ENCODE measurements around the gene NFKB1. TPM values are rescaled to one million over a fixed set of nuclear protein-coding genes. Genes with fewer than 3 reads are reported as not detected.
"Not testable (repeated sequence)": the region's sequence is repeated elsewhere in the genome, so short reads cannot be mapped to it uniquely, and the experiment has no call there.

The NFKB1 gene
- total and polyA plus RNA-seq, 10 of the 15 experiments (the other 5 are each of a cell fraction or from before 2014, with no cell fraction given), result 8.7 to 110 (median 57.3) TPM

- TF ChIP-seq USF1 (IDR thresholded peaks at IDR 0.05; ENCODE audit: borderline replicate concordance, extremely low read length, insufficient read depth, low read depth, low read length) (no peak), IKZF2 (IDR thresholded peaks at IDR 0.05) (no peak), SMARCA5 (IDR thresholded peaks at IDR 0.05) (no peak), HSF1 (IDR thresholded peaks at IDR 0.05; ENCODE audit: low read depth, low read length) (no peak)
These were observed 18.0 kb upstream of the NFKB1 start (continued) for GRCh38 chr4:102483120-102483519.

- ATAC-seq; H3K27me3 ChIP-seq (replicated peaks in 1 of 2; ENCODE audit: control insufficient read depth in 2 of 2, insufficient read depth in 2 of 2, low read length in 1 of 2); H3K4me3 ChIP-seq; H3K4me2 ChIP-seq (ENCODE audit: control insufficient read depth, insufficient read depth); RAD21 ChIA-PET (ENCODE audit: unreplicated experiment); H3K27ac ChIP-seq (ENCODE audit: control insufficient read depth, insufficient read depth); H3K4me1 ChIP-seq (ENCODE audit: control insufficient read depth, insufficient read depth, low read length); in situ Hi-C loops (cut with MboI); H3K9me3 ChIP-seq (replicated peaks; ENCODE audit: control insufficient read depth, insufficient read depth, low read length); CTCF ChIA-PET; H2AFZ ChIP-seq (ENCODE audit: control insufficient read depth, low read depth, low read length); FAIRE-seq; DNase-seq (ENCODE audit: low read depth, low spot score); H3K79me2 ChIP-seq (ENCODE audit: control insufficient read depth, insufficient read depth, low read length); POLR2A ChIA-PET; H3K9ac ChIP-seq (ENCODE audit: control insufficient read depth, insufficient read depth, low read length); H3K36me3 ChIP-seq (ENCODE audit: control insufficient read depth in 2 of 2, insufficient read depth in 2 of 2, low read length in 1 of 2); H4K20me1 ChIP-seq (ENCODE audit: control insufficient read depth, insufficient read depth); BruUV-seq (replicated peaks); intact Hi-C loops (cut with micrococcal nuclease; ENCODE audit: unreplicated experiment): not testable (repeated sequence)
- SMC1A ChIA-PET (ENCODE audit: uncharacterized antibody, unreplicated experiment), result interaction anchor here (1.1 kb wide), 1 partner anchor 9 kb away, joined by 3 read pairs; no protein-coding TSS in a partner anchor
- WGBS (ENCODE audit: insufficient coverage, insufficient replicate concordance, low lambda C conversion rate, missing lambda C conversion rate), result 84% methylated on average over 19 of the region's 19 CpGs
These were observed 17.0 kb upstream of the NFKB1 start for GRCh38 chr4:102483990-102484692.
